NOMO-1 (cell line): Measurements from ENCODE around the gene ZEB2.
A peak's percentile ranks its signal among the peaks of the same experiment; 100 is the strongest.

Experiments used
- DNase-seq, 2 experiments: peaks; one replicate each; lab custom pipeline; 2025; ENCODE audit not compliant: unreplicated experiment in 2 of 2; lab: John Stamatoyannopoulos, UW

The ZEB2 gene

DNA sequence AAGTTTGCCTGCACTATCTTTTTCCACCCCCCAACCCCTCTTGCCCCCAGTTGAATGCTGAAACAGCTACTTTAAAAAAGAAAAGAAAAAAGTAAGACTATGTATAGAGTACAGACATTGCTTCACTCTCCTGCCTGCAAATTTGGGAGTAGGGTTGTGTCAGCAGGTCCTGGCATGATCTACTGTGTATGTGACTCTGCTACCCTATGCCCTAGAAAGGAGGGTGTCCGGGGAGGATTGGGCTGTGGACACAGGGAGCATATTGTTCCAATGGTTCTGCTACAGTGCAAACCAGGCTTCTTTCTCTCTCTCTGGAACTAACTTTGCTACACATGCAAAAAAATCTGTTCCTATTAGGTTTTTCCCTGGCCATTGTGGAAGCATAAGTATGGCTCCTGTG lies 9.9 kb upstream of the ZEB2 start:
- no peak for DNase-seq

DNA sequence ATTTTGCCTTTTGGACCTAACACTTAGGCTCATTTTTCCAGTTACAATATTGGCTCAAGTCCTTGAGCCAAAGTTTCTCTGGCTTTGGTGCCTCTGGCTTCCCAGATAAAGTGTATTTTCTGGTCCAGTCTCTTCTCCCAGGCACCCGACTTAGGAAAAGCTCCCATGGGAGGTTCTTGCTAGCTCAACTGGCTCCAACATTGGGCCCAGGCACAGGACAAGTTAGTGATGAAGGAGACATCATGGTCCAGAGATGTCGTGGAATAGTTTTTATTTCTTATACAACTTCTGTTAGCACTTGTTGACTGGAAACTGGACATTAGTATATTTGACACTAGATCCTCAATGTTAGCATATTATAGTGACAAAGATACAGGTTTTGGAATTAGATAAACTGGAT lies 8.2 kb upstream of the ZEB2 start:
- DNase-seq = no peak

DNA sequence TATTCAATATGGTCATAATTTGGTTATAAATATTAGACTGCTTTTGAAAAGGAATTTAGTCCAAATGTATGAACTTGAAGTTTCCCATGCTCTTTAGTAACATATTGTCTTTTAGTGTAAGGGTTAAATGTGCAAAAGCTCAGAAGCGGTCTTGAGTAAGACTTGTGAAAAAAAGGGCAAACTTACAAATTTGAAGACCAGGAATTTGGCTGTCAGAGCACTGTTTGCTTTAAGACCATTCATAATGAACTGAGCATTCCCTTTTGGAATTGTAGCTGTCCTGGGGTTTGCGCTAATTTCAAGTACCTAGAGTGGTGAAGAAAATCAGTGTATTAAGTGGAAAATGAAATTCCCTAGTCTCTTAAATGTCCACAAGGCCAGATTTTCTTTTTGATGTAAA lies 6.9 kb upstream of the ZEB2 start:
- peak in 1 of 2 experiments; percentile 27 for DNase-seq

DNA sequence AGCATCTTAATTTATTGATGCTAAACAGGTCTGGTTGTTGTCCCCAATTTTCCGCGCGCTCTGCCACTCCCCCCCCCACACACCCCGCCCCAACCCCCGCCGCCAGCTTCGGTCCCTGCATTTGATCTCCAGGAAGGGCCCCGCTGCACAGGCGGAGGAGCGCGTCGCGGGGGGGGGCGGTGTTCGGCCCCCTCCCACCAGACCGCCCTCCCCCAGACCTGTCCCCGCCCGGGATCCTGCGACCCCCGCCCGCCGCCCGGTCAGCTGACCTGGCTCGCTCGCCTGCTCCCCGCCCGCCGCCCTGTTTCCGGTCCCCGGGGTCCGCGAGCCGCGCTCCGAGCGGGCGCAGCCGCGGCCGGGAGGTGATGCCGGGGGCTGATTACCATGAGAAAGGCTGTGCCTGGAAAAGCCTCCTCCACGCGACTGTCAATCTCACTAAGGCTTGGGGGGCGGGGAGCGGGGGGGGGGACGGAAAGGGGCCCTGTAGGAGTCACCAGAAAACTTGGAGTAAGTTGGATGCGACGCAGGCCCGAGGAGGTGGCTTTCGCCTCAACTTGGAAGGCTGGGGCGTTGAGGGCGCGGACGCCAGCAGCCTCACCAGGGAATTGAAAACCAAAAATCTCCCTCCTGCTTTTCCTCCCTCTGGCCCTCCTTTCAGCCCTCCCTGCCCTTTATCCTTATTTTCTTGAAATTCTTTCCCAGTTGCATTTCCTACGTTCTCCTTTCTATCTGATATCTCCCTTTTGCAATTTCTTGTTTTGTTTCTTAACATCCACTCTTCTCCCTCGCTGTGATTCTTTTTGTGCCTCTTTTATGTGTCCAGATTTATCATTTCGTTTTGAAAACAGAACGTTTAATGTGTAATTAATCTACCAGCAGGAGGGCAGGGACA lies 4.4 kb upstream of the ZEB2 start:
- DNase-seq = peak; percentile 74 to 80

GRCh38 chr2:144523596-144524117 lies 3.7 kb upstream of the ZEB2 start:
- DNase-seq = no peak

DNA sequence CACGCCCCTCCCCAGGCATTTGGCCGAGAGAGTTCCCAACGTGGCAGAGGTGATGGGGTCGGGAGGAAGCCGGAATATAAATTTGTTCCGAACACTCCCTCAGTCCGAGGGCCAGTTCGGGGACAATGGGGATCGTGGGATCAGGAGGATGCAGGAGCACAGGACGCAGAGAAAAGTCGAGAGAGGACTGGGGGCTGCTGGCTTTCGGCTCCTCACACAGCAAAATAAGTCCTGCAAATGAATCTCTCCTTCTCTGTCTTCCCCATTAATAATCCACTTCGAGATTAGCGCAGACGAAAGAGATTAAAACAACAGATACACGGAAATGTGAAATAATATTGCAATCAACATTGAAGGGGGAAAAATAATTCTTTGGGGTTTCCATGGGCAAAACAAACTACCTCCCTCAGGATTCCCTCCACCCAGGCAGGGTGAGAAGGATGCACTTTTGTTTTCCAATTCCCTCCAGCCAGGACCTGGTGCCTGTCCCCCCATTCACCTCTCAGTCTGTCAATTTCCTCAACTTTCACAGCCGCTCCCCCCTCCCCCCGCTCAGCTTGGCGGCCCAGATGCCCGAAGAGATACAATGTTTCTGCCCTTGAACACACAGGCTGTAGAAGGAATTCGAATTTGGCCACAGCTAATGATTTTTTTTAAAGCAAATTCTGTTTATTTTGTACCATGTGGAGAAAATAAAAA lies 3.1 kb upstream of the ZEB2 start:
- DNase-seq = peak; percentile 55 to 76

DNA sequence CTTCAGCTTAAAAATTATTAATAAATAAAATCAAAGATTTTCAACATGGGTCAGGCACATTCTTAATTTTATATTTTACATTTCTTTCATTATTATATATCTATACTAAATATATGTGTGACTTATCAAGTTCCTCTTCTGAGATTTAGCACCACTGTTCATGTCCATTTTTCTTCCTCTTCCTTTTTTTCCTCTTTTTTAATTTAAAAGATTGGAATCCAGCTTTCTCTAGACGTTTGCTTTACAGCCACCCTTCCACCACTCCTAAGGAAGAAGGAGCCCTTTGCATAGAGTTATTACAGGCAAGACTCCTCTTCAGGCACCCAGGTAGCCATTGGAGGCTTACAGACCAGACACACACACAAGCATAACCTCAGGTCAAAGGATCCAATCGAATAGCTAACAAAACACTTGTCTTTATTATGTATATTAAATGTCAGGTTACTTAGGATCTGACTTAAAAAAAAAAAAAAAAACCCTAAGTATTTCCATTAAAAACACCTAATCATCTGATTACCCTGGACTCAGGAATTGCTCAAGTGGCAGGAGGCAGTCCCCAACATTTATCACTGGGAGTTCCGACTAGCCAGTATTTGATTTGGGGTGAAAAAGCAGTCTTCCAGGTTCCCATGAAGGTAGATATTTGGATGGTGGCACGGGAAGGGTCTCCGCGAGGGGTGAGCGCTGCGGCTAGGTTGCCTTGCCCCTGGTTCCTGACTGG lies 2.4 kb upstream of the ZEB2 start:
- DNase-seq = peak in 1 of 2 experiments; percentile 62

- peak; percentile 48 to 62 for DNase-seq
These were observed 1.8 kb upstream of the ZEB2 start for GRCh38 chr2:144521686-144522085.

DNA sequence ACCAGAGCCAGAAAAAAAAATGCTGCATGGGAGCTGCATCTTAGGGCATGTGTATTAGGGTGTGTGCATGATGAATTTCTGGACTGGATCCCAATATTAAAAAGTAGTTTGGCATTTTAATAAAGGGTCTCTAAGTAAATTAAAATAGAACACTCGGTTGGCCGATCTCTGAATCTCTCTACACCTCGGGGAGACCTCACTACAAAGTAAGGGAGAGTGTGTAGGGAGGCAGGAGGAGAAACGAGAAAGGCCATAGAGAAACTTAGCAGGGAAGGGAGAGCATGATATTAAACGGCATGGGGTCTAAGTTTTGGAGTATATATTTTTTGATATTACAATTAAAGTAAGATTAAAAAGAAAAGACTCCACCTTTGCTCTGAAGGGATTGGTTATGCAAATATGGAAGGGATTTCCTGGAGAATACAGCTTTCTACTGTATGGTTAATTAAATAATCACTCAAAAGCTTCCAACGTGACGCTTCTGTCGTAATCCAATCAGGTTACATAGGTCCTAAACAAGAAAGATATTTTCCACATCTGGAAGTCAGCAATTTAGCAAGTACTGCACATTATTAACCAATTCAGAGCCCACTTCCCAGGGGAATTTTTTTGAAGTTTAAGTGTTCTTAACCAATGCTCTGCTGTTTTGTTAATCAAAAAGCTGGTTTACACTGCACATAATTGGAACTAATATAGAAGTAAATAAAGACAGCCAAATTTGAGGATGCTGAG lies 1.0 kb upstream of the ZEB2 start:
- DNase-seq = peak in 1 of 2 experiments; percentile 70

- no peak for DNase-seq
These were observed 354 bp downstream of the ZEB2 start for GRCh38 chr2:144519597-144519933.

DNA sequence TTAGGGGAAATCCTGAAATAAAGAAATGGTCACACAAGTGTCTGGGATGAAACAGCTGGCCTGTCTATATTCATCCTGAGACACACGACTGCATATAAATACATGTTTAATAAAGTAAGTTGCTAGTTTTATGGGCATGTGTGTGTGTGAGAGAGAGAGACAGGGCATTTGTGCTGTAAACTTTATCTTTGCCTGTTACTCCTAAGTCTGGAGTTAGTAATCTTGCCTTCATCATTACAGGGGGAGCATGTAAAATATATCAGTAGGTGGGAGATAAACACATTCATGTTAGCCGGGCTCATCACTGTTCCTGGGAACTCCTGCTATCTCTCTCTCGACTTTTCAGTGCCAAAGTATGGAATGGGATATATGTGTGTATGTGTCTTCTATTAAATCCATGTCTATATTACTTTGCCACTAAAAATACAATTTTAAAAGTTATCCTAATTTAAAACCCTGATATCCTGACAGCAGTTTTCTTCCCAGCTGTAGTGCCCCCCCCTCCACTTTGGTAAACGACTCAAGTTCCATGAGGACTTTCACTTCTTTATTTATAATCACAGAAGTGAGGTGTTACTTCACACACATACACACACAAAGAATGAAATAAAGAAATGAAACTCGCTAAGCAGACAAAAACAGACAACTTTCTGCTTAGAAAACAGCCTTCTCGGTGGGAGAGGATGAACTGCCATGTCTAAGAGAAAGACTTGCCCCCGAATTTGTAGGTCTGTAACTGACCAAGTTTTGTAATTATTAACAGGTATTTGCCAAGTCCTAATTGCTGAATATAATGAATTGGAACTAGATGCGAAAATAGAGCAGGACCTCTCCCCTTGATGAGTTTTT lies 947 bp downstream of the ZEB2 start:
- peak; percentile 66 to 89 for DNase-seq

DNA sequence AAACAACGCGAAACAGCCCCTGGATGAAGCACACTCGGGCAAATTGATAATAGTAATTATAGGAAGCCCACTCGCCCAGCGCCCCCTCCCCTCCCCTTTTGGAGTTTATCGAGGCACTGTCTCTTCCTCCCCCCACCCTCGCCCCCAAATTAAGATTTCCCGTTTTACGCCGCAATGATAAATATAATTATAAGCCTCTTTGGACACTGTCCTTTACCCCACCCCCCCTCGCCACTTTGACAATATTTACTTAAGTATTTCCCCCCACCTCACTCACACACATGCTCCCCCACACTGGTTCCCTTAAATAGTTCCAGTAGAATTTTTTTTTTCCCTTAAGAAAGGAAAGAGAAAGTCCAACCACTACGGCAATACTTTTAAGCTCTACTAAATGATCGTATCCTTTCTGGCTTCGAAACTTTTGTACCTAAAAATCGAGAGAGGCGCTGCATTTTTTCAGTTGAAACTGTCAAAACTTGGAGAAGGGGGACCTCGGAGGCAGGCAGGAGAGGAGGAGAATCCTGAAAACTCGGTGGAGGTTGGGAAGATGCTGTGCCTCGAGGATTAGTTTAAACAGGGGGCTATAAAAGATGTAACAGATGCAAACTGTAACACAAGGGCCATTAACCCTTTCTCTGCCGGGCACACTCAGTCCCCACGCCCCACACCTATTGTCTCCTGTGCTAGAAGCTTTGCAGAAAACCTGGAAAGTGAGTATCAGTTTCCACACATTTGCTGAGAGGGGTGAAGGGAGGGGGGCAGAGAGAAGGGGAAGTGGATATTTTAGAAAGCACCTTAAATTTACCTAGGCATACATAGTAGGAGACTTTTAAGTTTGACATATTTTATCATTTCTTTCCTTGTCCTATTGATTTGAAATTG lies 1.8 kb downstream of the ZEB2 start:
- DNase-seq = peak in 1 of 2 experiments; percentile 44

- peak in 1 of 2 experiments; percentile 65 for DNase-seq
These were observed 2.7 kb downstream of the ZEB2 start for GRCh38 chr2:144516981-144517865.

- DNase-seq = no peak
These were observed 3.4 kb downstream of the ZEB2 start for GRCh38 chr2:144516411-144516980.

- DNase-seq = peak; percentile 39 to 48
These were observed 4.1 kb downstream of the ZEB2 start for GRCh38 chr2:144515696-144516410.

DNA sequence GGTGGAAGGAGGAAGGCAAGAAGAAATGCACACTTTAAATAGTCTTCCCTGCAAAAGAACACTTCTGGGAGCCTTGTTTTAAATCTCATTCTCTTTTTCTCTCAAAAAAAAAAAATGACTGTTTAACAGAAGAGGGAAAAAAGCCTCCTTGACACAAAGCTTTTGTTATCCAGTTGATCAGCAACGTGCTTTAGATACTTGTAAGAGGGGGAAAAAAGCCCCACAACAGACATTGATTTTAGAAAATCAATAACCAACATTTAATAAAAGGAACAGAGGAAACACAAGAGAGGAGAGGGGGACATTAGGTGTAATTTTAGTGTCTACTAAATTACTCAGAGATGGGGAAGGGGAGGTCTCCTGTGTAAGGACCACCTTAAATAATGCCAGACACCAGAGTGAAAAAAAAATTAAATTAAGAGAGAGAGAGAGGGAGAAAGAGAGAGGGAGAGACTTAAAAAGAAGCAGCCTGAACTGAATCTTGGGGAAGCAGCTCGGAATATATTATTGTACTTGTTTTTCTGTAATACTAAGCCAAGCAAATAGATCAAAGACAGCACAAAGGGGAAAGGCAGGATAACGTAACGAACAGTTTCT lies 4.7 kb downstream of the ZEB2 start:
- no peak for DNase-seq
